GM21576 (cell line): ENCODE results near the gene MTF2.
"Not testable (repeated sequence)": the region's sequence is repeated elsewhere in the genome, so short reads cannot be mapped to it uniquely, and the experiment has no call there.

Source experiments
- ATAC-seq: cut with Tn5 transposase; IDR thresholded peaks from one replicate; pipeline ENCODE4 v1.9.1; 2021; ENCODE audit warnings: mild to moderate bottlenecking, moderate library complexity; ENCODE audit not compliant: unreplicated experiment

MTF2 gene

DNA sequence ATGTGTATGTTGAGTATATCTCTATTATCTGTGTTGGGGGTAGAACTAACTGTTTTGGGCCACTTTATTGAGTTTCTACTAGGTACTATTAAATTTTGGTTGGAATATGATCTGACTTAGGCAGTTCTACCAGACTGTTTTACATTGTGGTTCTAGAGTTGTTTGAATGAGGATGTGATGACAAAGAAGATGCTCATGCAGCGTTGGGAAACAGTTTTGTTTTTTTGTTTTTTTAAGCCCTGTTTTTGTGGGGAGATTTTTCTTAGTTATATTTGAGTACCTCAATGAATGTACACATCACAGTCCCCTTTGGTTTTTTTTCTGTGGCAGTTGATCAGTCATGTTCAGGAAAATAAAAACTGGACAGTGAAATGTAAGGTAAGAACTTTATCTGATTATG, 61.0 kb downstream of the MTF2 start:
- ATAC-seq, result no peak

DNA sequence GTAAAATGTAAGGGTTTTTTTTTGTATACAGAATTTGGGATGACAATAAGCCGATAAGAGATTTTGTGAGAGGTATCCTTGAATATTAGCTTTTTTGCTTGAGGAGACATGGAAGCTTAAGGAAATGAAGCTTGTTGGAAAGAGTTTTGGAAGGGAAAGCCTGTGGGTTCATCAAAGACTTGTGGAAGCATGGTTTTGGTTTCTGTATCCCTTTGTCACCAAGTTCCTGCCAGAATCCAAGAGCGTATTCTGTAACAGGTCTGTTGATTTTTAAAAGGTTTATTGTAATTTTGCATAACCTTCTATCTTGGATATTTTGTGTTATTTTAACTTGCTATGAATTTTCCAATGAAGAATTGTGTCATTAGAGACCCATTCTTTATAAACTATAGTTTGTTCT, 63.1 kb downstream of the MTF2 start:
- ATAC-seq, result no peak

DNA sequence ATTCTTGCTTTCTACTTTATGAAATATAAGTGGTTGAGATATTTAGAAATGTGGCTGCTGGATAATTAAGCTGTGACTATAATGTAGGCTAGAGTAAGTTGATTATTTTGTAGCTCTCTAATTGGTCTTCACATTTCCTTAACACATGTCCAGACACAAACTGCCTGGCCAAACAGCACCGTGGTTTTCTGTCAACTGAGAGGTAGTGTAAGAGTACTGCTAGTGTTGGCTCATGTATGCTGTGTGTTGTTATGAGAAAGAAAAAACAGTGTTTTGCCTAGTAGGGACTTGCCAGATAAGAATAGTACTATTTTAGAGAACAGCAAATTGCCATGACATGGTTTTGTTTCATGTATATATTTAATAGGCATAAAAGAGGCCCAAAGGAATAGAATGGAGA, 64.1 kb downstream of the MTF2 start:
- ATAC-seq, result no peak

- no peak for ATAC-seq
Measured at GRCh38 chr1:93143769-93144168, 64.7 kb downstream of the MTF2 start.

GRCh38 chr1:93148001-93148400, 68.9 kb downstream of the MTF2 start:
- no peak for ATAC-seq

GRCh38 chr1:93150729-93151128, 71.6 kb downstream of the MTF2 start:
- ATAC-seq, result no peak

DNA sequence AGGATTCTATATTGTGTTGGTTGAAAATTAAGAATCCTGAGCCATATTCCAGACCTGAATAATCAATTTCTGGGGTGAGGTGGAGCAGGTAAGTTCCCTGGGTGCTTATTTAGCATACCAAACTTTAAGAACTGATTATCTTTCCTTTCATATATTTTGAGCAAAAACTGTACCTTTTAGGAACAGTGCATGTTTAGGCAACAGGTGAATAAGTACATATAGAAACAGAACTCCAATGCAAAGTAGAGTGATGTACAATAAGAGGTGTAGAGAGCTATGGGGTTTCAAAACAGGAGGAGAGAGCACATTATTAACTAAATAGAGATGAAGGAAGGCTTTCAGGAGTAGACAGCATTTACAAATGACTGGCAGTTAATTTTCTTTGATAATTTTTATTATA, 72.4 kb downstream of the MTF2 start:
- ATAC-seq, result no peak

- no peak for ATAC-seq
Measured at GRCh38 chr1:93152835-93153234, 73.8 kb downstream of the MTF2 start.

DNA sequence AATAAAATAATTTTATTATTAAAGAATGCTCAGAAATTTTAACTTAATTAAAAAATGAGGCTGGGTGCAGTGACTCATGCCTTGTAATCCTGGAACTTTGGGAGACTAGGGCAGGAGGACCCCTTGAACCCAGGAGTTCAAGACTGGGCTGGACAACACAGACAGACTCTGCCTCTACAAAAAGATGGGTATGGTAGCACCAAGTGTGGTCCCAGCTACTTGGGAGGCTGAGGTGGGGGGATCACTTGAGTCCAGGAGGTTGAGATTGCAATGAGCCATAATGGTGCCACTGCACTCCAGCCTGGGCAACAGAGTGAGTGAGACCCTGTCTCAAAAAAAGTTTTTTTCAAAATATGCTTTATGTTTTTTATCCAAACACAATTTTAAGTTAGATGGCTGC, 75.8 kb downstream of the MTF2 start:
- ATAC-seq, result no peak

DNA sequence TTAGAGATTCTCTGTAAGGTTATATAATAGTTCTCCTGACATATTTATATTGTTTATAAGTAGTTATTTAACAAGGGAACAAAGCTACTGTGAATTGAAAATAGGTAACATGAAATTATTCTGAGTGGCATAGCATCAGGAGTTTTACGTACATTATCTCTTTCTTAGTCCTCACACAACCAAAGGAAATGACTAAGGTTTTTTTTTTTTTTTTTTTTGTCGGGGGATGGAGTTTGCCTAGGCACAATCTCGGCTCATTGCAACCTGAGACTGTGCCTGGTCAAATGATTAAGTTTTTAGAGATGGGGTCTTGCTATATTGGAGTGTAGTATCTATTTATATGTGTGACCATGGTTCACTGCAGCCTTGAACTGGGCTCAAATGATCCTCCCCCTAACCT, 76.3 kb downstream of the MTF2 start:
- ATAC-seq, result no peak

GRCh38 chr1:93159337-93159736, 80.3 kb downstream of the MTF2 start:
- no peak for ATAC-seq

GRCh38 chr1:93163314-93163713, 84.2 kb downstream of the MTF2 start:
- ATAC-seq, result not testable (repeated sequence)

DNA sequence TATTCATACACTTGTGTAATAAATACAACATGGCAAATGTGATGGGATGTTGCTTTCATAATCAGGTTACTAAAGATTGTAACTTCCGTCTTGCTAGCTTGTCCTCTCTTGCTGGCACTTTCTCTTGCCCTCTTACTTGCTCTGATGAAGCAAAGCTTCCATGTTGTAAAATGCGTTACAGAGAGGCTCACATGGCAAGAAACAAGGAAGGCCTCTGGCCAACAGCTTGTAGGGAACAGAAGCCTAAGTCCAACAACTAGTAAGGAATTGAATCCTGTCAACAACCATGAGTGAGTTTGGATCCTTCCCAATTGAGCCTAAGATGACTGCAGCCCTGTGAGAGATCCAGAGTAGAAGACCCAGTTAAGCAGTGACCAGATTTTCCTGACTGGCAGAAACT, 85.7 kb downstream of the MTF2 start:
- ATAC-seq, result no peak

- not testable (repeated sequence) for ATAC-seq
Measured at GRCh38 chr1:93165895-93166294, 86.8 kb downstream of the MTF2 start.

- no peak for ATAC-seq
Measured at GRCh38 chr1:93167006-93167405, 87.9 kb downstream of the MTF2 start.

DNA sequence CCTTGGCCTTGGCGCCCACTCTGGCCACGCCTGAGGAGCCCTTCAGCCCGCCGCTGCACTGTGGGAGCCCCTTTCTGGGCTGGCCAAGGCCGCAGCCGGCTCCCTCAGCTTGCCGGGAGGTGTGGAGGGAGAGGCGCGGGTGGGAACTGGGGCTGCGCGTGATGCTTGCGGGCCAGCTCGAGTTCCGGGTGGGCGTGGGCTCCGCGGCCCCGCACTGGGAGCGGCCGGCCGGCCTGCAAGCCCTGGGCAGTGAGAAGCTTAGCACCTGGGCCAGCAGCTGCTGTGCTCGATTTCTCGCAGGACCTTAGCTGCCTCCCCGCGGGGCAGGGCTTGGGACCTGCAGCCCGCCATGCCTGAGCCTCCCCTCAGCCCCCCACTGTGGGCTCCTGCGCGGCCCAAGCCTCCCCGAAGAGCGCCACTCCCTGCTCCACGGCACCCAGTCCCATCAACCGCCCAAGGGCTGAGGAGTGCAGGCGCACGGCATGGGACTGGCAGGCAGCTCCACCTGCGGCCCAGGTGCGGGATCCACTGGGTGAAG, 91.1 kb downstream of the MTF2 start:
- not testable (repeated sequence) for ATAC-seq

DNA sequence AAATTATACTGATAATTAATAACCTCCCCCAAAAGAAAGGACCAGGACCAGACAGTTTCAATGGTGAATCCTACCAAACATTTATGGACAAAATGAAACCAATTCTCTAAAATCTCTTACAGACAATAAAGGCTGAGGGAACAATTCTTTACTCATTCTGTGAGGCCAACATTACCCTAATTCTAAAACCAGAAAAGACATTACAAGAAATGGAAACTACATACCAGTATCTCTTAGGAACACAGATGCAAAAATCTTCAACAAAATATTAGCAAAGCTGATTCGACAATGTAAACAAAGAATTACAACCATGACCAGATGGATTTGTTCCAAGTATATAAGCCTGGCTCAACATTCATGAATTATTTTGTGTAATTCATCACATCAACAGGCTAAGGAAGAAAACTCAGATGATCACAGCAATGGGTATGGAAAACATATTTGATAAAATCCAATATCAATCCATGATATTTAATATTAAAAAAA, 92.5 kb downstream of the MTF2 start:
- ATAC-seq, result no peak

GRCh38 chr1:93172778-93173177, 93.7 kb downstream of the MTF2 start:
- ATAC-seq, result no peak

GRCh38 chr1:93174638-93175037, 95.6 kb downstream of the MTF2 start:
- ATAC-seq, result not testable (repeated sequence)

- ATAC-seq, result no peak
Measured at GRCh38 chr1:93177991-93178390, 98.9 kb downstream of the MTF2 start.

DNA sequence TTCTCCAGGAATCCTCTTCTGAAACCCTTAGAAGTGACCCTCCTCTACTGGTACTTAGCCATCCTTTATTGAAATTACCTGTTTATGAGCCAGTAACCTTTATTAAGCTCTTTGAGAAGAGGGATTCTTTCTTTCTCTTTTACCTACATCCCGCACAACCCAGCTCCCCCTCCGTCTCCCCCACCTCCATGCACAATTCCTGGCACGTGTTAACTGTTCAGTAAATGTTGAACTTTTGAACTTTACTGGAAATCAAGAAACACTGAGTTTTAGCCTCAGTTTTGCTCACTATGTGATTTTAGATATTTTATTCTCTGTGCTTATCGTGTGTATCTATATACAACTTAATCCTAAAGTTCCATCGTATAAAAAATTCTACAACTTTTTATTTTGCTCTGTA, 99.3 kb downstream of the MTF2 start:
- no peak for ATAC-seq

GRCh38 chr1:93179886-93180722, 101.0 kb downstream of the MTF2 start, which contains the start of gene TMED5:
Gene TMED5, minus strand, starts transcription at chr1:93180413. Its CDS starts 171 bp downstream, at chr1:93180242.
- peak; percentile 80 for ATAC-seq
